HG03095 (cell line): Measurements from ENCODE around the gene HACD4.
A peak's percentile ranks its signal among the peaks of the same experiment; 100 is the strongest.
"Not testable (repeated sequence)": the region's sequence is repeated elsewhere in the genome, so short reads cannot be mapped to it uniquely, and the experiment has no call there.

Source experiments
- ATAC-seq: cut with Tn5 transposase; IDR thresholded peaks from one replicate; pipeline ENCODE4 v1.9.1; 2021; ENCODE audit warnings: moderate library complexity; ENCODE audit not compliant: unreplicated experiment

The HACD4 gene

DNA sequence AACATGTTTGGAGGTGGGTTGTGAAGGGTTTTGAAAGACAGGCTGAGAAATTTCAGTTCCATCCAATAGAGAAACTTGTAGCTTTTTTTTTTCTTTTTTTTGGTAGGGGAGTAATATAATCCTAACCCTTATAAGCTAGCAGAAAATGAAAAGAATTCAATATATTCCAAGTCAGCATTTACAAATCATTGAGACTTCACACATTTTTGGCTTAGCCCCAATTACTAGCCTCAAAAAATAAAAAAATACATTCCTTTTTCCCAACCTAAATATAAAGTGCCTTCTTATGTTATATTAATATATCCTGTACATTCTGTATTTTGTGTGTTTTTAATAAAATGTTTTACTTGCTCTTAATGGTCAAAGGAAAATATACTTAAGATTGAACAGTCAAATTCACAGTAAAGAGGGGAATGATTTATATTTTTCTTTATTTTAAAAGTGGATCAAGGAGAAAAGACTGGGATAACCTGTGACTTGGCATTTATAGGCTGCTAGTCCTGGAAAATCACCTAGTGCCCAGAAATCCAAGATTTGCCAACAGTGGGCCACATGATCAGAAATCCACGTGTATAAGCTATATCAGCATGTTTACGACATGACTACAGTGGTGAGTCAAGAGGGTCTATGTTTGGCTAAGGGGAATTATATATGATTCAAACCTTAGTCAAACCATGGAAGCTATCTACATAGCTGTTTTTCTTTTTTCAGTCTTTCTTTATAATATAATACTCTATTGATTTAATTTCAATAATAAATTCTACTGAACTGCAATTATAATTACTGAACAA lies 14.5 kb downstream of the HACD4 start:
- ATAC-seq = no peak

- ATAC-seq = no peak
Observed at GRCh38 chr9:21015995-21016394, 15.4 kb downstream of the HACD4 start.

- ATAC-seq = no peak
Observed at GRCh38 chr9:21015129-21015815, 16.2 kb downstream of the HACD4 start.

DNA sequence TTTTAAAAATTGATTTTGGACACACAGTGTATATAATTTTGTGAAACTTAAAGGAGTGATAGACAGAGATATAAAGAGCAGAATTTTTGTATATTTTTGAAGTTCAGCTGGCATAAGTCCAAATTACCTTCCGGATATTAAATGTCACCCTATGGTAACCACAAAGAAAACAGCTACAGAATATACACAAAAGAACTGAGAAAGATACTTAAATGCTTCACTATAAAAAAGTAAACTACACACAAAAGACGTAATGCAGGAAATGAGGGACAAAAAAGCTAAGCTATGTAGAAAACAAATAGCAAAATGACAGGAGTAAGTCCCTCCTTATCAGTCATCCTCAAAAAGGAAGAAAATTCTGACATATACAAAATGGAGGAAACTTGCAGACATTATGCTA lies 29.4 kb downstream of the HACD4 start:
- no peak for ATAC-seq

GRCh38 chr9:21001581-21001980 lies 29.9 kb downstream of the HACD4 start:
- no peak for ATAC-seq

GRCh38 chr9:20997503-20998076 lies 33.9 kb downstream of the HACD4 start:
- peak; percentile 73 for ATAC-seq

DNA sequence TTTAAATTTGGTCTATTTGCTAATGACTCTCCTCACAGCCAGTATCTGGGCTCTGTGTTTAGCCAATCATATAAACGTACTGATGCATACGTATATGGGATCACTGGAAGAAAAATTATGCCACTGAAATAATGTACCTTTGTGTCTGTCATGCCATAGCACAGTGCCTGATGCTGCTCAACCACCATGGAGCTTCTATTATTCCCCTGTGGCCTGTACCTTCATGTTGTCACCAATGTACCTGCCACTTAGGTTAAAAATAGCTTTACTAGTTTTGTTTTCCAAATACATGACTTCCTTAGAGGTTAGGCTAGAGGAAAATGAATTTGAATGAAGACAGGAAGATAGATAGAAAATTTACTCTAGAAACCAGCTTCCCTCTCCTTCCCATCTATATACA lies 34.6 kb downstream of the HACD4 start:
- no peak for ATAC-seq

DNA sequence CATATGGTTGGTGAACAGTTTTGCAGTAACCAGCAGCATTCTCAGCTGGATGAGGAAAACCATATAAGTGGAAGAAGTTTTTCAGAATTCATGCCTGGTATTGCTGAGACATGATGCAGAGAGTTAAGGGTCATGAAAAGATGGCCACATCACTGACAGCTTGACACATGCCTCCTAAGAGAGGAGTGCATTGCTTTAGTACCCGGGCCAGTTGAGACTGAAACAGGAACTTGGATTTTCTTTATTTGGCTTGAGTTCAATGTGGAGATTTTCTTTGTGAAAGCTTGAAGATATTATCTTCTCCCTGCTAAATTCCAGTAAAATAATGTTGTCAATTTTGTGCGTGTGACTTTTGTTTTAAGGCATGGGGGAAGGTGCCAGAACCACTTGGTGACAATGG lies 35.8 kb downstream of the HACD4 start:
- ATAC-seq = no peak

- no peak for ATAC-seq
Observed at GRCh38 chr9:20994486-20994885, 37.0 kb downstream of the HACD4 start.

DNA sequence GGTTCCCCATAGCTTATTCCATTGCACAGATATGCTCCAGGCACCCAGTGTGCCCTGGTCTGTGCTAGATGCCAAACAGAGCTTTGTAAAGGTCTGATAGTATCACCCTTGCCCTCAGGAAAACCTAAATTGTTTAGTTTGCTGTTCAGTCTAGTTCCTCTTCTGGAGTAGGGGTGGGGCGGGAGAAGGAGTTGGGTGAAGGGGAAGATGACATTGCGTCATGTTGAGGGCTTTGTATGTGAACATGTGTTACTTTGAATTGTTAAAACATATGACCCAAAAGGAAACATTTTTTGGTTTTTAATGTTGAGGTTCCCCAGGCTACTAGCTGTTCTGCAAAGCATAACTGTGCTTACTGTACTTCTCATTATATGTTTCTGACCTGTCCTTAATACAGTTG lies 40.6 kb downstream of the HACD4 start:
- ATAC-seq = no peak

DNA sequence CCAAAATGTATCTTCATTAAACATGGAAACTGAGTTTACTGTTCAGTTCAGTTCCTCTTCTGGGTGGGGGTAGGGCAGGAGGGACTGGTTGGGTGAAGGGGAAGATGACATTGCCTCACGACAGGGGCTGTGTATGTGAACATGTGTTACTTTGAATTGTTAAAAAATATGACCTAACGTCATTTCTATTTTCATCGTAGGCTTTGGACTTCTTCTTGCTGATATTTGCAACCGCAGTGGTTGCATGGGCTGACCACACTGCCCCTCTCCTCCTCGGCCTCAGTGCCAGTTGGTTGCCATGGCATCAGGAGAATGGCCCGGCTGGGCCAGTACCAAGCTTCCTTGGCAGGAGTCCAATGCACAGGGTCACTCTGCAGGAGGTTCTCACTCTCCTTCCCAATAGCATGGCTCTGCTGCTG lies 41.5 kb downstream of the HACD4 start:
- ATAC-seq = no peak

DNA sequence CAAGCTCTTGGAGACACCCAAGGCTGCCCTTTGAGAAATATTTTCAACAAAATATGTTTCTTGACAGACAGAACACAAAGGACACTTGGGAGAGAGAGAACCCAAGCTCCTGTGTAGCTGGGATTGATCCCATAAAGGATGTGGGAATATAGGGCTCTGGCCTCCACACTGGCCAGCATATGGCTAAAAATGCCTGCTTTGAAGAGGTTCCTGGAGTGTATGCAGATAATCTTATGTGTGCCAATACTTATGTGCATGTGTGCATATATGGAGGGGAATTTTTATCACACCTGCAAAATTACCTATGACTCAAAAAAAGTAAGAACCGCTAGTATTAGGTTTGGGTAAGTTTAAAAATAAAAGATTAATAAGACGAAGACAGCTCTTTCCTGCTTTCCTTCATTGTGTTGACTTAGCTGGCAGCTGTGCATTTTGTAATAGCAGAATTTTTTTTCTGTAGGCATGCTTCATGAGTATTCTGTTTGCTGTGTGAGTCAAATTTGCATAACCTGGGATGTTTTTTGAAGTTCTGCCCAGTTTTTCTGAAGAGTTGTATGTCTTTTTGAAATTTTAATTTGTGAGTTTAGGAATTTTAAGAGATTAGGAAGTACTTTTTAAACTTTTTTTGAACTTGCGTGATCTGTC lies 42.6 kb downstream of the HACD4 start:
- ATAC-seq = no peak

GRCh38 chr9:20988061-20988460 lies 43.4 kb downstream of the HACD4 start:
- no peak for ATAC-seq

- no peak for ATAC-seq
Observed at GRCh38 chr9:20987521-20987920, 43.9 kb downstream of the HACD4 start.

GRCh38 chr9:20985851-20986600 lies 45.4 kb downstream of the HACD4 start:
- ATAC-seq = no peak

DNA sequence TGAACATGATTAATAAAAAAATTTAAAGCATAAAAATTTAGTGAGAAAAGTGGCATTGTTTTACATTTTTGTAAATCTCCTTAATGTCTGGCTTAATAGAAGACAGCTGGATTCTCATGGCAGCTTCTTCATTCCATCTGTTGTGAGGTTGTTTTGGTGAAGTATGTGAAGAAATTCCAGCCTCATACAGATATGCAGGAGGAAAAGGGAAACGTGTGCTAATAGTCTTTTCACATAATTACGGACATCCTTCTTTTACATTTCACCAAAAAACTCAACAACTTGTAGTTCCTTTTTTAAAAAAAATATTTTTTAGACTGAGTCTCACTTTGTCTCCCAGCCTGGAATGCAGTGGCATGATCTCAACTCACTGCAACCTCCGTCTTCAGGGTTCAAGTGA lies 46.9 kb downstream of the HACD4 start:
- ATAC-seq = no peak

DNA sequence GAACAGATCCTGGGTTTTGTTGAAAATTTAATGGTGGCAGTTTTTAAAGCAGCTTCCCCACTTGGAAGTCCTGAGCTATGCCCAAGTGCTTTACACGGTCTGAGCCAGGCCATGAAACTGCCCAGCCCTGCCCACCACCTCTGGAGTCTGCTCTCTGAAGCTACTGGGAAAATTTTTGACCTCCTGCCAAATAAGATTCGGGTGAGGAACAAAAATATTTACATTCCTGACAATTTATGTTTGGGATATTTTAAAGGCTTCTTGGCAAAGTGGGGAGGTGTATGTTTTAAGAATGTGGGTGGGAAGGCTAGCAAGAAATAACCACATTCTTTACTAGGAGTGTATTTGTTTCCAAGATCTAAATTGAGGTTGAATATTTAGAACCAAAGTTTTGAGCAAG lies 50.0 kb downstream of the HACD4 start:
- ATAC-seq = peak; percentile 6

DNA sequence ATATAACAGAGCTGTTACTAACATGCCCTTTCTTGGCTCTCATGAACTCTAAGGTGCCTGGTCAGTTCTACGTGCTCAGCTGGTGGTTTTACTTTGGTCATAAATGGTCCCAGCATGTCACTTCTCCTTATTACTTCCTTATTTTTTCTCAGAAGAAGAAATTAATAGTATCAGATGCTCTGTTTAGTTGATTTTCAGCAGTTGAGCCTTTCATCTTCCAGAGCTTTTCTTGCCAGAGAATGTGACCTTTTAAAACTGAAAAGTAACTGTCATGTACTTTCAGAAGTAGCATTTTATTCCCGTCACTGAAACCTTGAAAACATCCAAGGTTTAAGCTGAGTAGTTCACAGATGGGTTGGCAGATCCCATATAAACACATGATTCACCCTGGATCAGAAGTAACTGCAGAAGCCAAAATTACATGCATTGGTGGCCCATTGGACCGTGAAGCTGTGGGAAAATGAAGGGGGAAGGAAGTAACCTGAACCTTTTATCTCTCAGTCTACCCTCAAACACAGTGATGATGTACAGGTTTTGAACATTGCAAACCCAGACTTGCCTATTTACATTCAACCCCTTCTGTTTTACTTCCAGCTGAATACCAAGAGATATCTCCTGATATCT lies 50.5 kb downstream of the HACD4 start:
- ATAC-seq = peak; percentile 67

DNA sequence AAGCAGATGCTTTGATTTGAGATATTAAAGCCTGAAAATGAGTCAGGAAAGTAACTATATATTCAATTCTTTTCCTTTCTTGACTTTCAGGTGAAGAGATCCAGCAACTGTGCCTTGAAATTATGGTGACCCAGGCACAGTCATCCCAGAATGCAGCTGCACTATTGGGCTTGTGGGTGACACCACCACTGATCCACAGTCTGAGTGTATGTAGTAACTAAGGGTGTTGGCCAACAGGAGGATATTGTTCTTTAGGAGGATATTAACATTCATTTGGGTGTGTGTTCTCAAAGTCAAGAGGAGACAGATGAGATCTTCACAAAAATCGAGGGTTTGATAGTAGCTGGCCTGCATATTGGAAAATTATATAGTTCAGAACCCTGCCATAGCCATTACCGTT lies 53.2 kb downstream of the HACD4 start:
- no peak for ATAC-seq

DNA sequence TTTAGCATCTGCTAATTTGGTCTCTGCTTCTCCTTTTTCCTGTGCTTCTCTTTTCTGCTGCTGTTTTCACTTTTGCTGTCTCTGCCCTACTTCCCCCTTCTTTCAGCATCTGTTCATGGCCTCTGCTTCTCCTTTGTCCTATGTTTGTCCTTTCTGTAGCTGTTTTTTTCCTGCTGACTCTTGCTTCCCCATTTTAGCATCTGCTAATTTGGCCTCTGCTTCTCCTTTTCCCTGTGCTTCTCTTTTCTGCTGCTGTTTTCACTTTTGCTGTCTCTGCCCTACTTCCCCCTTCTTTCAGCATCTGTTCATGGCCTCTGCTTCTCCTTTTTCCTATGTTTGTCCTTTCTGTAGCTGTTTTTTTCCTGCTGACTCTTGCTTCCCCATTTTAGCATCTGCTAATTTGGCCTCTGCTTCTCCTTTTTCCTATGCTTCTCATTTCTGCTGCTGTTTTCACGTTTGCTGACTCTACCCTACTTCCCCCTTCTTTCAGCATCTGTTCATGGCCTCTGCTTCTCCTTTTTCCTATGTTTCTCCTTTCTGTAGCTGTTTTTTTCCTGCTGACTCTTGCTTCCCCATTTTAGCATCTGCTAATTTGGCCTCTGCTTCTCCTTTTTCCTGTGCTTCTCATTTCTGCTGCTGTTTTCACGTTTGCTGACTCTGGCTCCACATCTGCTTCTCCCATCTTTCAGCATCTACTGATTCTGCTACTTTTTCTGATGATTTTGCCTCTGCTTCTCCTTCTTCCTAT lies 57.1 kb downstream of the HACD4 start:
- ATAC-seq = not testable (repeated sequence)
